ENCODE results near the gene POMP.
A peak's percentile ranks its signal among the peaks of the same experiment; 100 is the strongest.

The POMP gene

GRCh38 chr13:28641600-28641926, 17.4 kb upstream of the POMP start:
- no peak overlapping the region for H3K4me3 ChIP-seq (ENCODE audit: low read depth, low read length)
- no peak overlapping the region for H3K9ac ChIP-seq (ENCODE audit: low read depth, low read length)
- no peaks in the 10 kb centered on the region for H3K36me3 ChIP-seq (ENCODE audit: control insufficient read depth, insufficient read depth, low read length)
- H3K9me3 ChIP-seq (ENCODE audit: control insufficient read depth, insufficient read depth, low read length), result no peaks in the 10 kb centered on the region
- H3K27me3 ChIP-seq (ENCODE audit: control insufficient read depth, insufficient read depth, low read length), result no peaks in the 10 kb centered on the region
- H3K4me1 ChIP-seq (ENCODE audit: control insufficient read depth, insufficient read depth, low read length), result peaks cover 6% of the 10 kb centered on the region

- Histone ChIP-seq H3K9me3 (ENCODE audit: control insufficient read depth, insufficient read depth, low read length) (no peaks in the 10 kb centered on the region), H3K27me3 (ENCODE audit: control insufficient read depth, insufficient read depth, low read length) (no peaks in the 10 kb centered on the region), H3K36me3 (ENCODE audit: control insufficient read depth, insufficient read depth, low read length) (no peaks in the 10 kb centered on the region), H3K4me3 (ENCODE audit: low read depth, low read length) (no peak overlapping the region), H3K4me1 (ENCODE audit: control insufficient read depth, insufficient read depth, low read length) (no peaks in the 10 kb centered on the region), H3K9ac (ENCODE audit: low read depth, low read length) (no peak overlapping the region)
Measured at GRCh38 chr13:28650284-28650683, 8.6 kb upstream of the POMP start.

GRCh38 chr13:28651810-28652401, 7.0 kb upstream of the POMP start:
- Histone ChIP-seq H3K27me3 (ENCODE audit: control insufficient read depth, insufficient read depth, low read length) (no peaks in the 10 kb centered on the region), H3K9ac (ENCODE audit: low read depth, low read length) (no peak overlapping the region), H3K36me3 (ENCODE audit: control insufficient read depth, insufficient read depth, low read length) (no peaks in the 10 kb centered on the region), H3K9me3 (ENCODE audit: control insufficient read depth, insufficient read depth, low read length) (no peaks in the 10 kb centered on the region), H3K4me3 (ENCODE audit: low read depth, low read length) (no peak overlapping the region), H3K4me1 (ENCODE audit: control insufficient read depth, insufficient read depth, low read length) (peaks cover 2% of the 10 kb centered on the region)

- H3K4me3 ChIP-seq (ENCODE audit: low read depth, low read length), result no peak overlapping the region
- H3K36me3 ChIP-seq (ENCODE audit: control insufficient read depth, insufficient read depth, low read length), result no peaks in the 10 kb centered on the region
- H3K9ac ChIP-seq (ENCODE audit: low read depth, low read length), result no peak overlapping the region
- no peaks in the 10 kb centered on the region for H3K9me3 ChIP-seq (ENCODE audit: control insufficient read depth, insufficient read depth, low read length)
- peaks cover 8% of the 10 kb centered on the region for H3K4me1 ChIP-seq (ENCODE audit: control insufficient read depth, insufficient read depth, low read length)
- no peaks in the 10 kb centered on the region for H3K27me3 ChIP-seq (ENCODE audit: control insufficient read depth, insufficient read depth, low read length)
Measured at GRCh38 chr13:28653111-28653510, 5.8 kb upstream of the POMP start.

- H3K9me3 ChIP-seq (ENCODE audit: control insufficient read depth, insufficient read depth, low read length), result no peaks in the 10 kb centered on the region
- H3K4me1 ChIP-seq (ENCODE audit: control insufficient read depth, insufficient read depth, low read length), result peaks cover 8% of the 10 kb centered on the region
- no peak overlapping the region for H3K9ac ChIP-seq (ENCODE audit: low read depth, low read length)
- H3K27me3 ChIP-seq (ENCODE audit: control insufficient read depth, insufficient read depth, low read length), result no peaks in the 10 kb centered on the region
- no peak overlapping the region for H3K4me3 ChIP-seq (ENCODE audit: low read depth, low read length)
- H3K36me3 ChIP-seq (ENCODE audit: control insufficient read depth, insufficient read depth, low read length), result no peaks in the 10 kb centered on the region
Measured at GRCh38 chr13:28654276-28654675, 4.7 kb upstream of the POMP start.

GRCh38 chr13:28655561-28655960, 3.4 kb upstream of the POMP start:
- no peak overlapping the region for H3K9ac ChIP-seq (ENCODE audit: low read depth, low read length)
- no peak overlapping the region for H3K4me3 ChIP-seq (ENCODE audit: low read depth, low read length)
- peaks cover 12% of the 10 kb centered on the region for H3K4me1 ChIP-seq (ENCODE audit: control insufficient read depth, insufficient read depth, low read length)
- no peaks in the 10 kb centered on the region for H3K36me3 ChIP-seq (ENCODE audit: control insufficient read depth, insufficient read depth, low read length)
- no peaks in the 10 kb centered on the region for H3K9me3 ChIP-seq (ENCODE audit: control insufficient read depth, insufficient read depth, low read length)
- H3K27me3 ChIP-seq (ENCODE audit: control insufficient read depth, insufficient read depth, low read length), result no peaks in the 10 kb centered on the region

- peak overlapping the region; percentile 98 for H3K4me3 ChIP-seq (ENCODE audit: low read depth, low read length)
- no peaks in the 10 kb centered on the region for H3K9me3 ChIP-seq (ENCODE audit: control insufficient read depth, insufficient read depth, low read length)
- peak overlapping the region; percentile 77 for H3K9ac ChIP-seq (ENCODE audit: low read depth, low read length)
- H3K36me3 ChIP-seq (ENCODE audit: control insufficient read depth, insufficient read depth, low read length), result no peaks in the 10 kb centered on the region
- H3K4me1 ChIP-seq (ENCODE audit: control insufficient read depth, insufficient read depth, low read length), result peaks cover 12% of the 10 kb centered on the region
- no peaks in the 10 kb centered on the region for H3K27me3 ChIP-seq (ENCODE audit: control insufficient read depth, insufficient read depth, low read length)
Measured at GRCh38 chr13:28657784-28658538, 969 bp upstream of the POMP start.

- Histone ChIP-seq H3K4me3 (ENCODE audit: low read depth, low read length) (peak overlapping the region; percentile 98), H3K9me3 (ENCODE audit: control insufficient read depth, insufficient read depth, low read length) (no peaks in the 10 kb centered on the region)
Measured at GRCh38 chr13:28658539-28658795, 463 bp upstream of the POMP start.

GRCh38 chr13:28659621-28659970, 666 bp downstream of the POMP start:
- Histone ChIP-seq H3K4me3 (ENCODE audit: low read depth, low read length) (peak overlapping the region; percentile 98), H3K27me3 (ENCODE audit: control insufficient read depth, insufficient read depth, low read length) (no peaks in the 10 kb centered on the region), H3K36me3 (ENCODE audit: control insufficient read depth, insufficient read depth, low read length) (peaks cover 2% of the 10 kb centered on the region), H3K9ac (ENCODE audit: low read depth, low read length) (peak overlapping the region; percentile 76), H3K9me3 (ENCODE audit: control insufficient read depth, insufficient read depth, low read length) (no peaks in the 10 kb centered on the region), H3K4me1 (ENCODE audit: control insufficient read depth, insufficient read depth, low read length) (peaks cover 12% of the 10 kb centered on the region)

More at GRCh38 chr13:28658539-28658795, 463 bp upstream of the POMP start:
- Histone ChIP-seq H3K36me3 (ENCODE audit: control insufficient read depth, insufficient read depth, low read length) (no peaks in the 10 kb centered on the region), H3K9ac (ENCODE audit: low read depth, low read length) (peak overlapping the region; percentile 77), H3K4me1 (ENCODE audit: control insufficient read depth, insufficient read depth, low read length) (peaks cover 12% of the 10 kb centered on the region), H3K27me3 (ENCODE audit: control insufficient read depth, insufficient read depth, low read length) (no peaks in the 10 kb centered on the region)

GRCh38 chr13:28666897-28667488, 8.1 kb downstream of the POMP start:
- peaks cover 37% of the 10 kb centered on the region for H3K36me3 ChIP-seq (ENCODE audit: control insufficient read depth, insufficient read depth, low read length)
- no peaks in the 10 kb centered on the region for H3K27me3 ChIP-seq (ENCODE audit: control insufficient read depth, insufficient read depth, low read length)
- no peak overlapping the region for H3K4me3 ChIP-seq (ENCODE audit: low read depth, low read length)
- H3K9ac ChIP-seq (ENCODE audit: low read depth, low read length), result no peak overlapping the region
- H3K9me3 ChIP-seq (ENCODE audit: control insufficient read depth, insufficient read depth, low read length), result no peaks in the 10 kb centered on the region
- no peaks in the 10 kb centered on the region for H3K4me1 ChIP-seq (ENCODE audit: control insufficient read depth, insufficient read depth, low read length)

GRCh38 chr13:28671126-28671792, 12.3 kb downstream of the POMP start:
- Histone ChIP-seq H3K36me3 (ENCODE audit: control insufficient read depth, insufficient read depth, low read length) (peaks cover 48% of the 10 kb centered on the region), H3K4me3 (ENCODE audit: low read depth, low read length) (no peak overlapping the region), H3K9ac (ENCODE audit: low read depth, low read length) (no peak overlapping the region), H3K4me1 (ENCODE audit: control insufficient read depth, insufficient read depth, low read length) (no peaks in the 10 kb centered on the region), H3K9me3 (ENCODE audit: control insufficient read depth, insufficient read depth, low read length) (no peaks in the 10 kb centered on the region), H3K27me3 (ENCODE audit: control insufficient read depth, insufficient read depth, low read length) (no peaks in the 10 kb centered on the region)

GRCh38 chr13:28678809-28679208, 19.9 kb downstream of the POMP start:
- H3K27me3 ChIP-seq (ENCODE audit: control insufficient read depth, insufficient read depth, low read length), result no peaks in the 10 kb centered on the region
- H3K9ac ChIP-seq (ENCODE audit: low read depth, low read length), result no peak overlapping the region
- no peaks in the 10 kb centered on the region for H3K9me3 ChIP-seq (ENCODE audit: control insufficient read depth, insufficient read depth, low read length)
- no peaks in the 10 kb centered on the region for H3K4me1 ChIP-seq (ENCODE audit: control insufficient read depth, insufficient read depth, low read length)
- H3K36me3 ChIP-seq (ENCODE audit: control insufficient read depth, insufficient read depth, low read length), result peaks cover 8% of the 10 kb centered on the region
- H3K4me3 ChIP-seq (ENCODE audit: low read depth, low read length), result no peak overlapping the region

Measured in iPS-15b (cell line).